Keratinocyte (primary cell): ENCODE measurements around the gene SNX15.

Experiments
- EZH2 ChIP-seq: IDR thresholded peaks from one replicate; pipeline ENCODE4 v1.6.1; 2012; ENCODE audit warnings: inconsistent platforms, mild to moderate bottlenecking, low read length, moderate library complexity
- TF ChIP-seq, protein P1 (sequence below), 3 experiments: IDR thresholded peaks in 1 of 3; conservative IDR thresholded peaks in 1 of 3; optimal IDR thresholded peaks in 1 of 3; 2 replicates in 2 of 3; 3 replicates in 1 of 3; pipeline versions ENCODE3 to v1.5.1; 2011; ENCODE audit warnings: low read length in 3 of 3, mild to moderate bottlenecking in 3 of 3, moderate library complexity in 2 of 3, control low read depth in 1 of 3, inconsistent platforms in 1 of 3; ENCODE audit not compliant: insufficient read depth in 2 of 3; ENCODE audit errors: extremely low read depth in 1 of 3

DNA sequence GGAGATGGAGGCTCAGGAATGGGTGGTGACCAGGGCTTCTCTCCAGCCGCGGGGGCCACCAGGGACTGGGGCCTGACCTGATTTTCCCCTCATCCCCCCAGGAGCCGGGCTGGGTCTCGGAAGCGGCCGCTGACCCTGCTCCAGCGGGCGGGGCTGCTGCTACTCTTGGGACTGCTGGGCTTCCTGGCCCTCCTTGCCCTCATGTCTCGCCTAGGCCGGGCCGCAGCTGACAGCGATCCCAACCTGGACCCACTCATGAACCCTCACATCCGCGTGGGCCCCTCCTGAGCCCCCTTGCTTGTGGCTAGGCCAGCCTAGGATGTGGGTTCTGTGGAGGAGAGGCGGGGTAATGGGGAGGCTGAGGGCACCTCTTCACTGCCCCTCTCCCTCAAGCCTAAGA is 60.6 kb downstream of the SNX15 start:
- TF ChIP-seq, protein P1, sequence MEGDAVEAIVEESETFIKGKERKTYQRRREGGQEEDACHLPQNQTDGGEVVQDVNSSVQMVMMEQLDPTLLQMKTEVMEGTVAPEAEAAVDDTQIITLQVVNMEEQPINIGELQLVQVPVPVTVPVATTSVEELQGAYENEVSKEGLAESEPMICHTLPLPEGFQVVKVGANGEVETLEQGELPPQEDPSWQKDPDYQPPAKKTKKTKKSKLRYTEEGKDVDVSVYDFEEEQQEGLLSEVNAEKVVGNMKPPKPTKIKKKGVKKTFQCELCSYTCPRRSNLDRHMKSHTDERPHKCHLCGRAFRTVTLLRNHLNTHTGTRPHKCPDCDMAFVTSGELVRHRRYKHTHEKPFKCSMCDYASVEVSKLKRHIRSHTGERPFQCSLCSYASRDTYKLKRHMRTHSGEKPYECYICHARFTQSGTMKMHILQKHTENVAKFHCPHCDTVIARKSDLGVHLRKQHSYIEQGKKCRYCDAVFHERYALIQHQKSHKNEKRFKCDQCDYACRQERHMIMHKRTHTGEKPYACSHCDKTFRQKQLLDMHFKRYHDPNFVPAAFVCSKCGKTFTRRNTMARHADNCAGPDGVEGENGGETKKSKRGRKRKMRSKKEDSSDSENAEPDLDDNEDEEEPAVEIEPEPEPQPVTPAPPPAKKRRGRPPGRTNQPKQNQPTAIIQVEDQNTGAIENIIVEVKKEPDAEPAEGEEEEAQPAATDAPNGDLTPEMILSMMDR (optimal IDR thresholded peaks at IDR 0.05 in 1 of 3, IDR thresholded peaks at IDR 0.05 in 1 of 3, conservative IDR thresholded peaks at IDR 0.05 in 1 of 3; ENCODE audit: extremely low read depth in 1 of 3, insufficient read depth in 2 of 3, low read length in 3 of 3): no peak
- no peak for TF ChIP-seq EZH2
